Measurements from ENCODE around the gene CYTL1. TPM values are rescaled to one million over a fixed set of nuclear protein-coding genes. Genes with fewer than 3 reads are reported as not detected.

CYTL1 gene
- total RNA-seq, 4 donors from 2014 or later: 1.3 to 7.4 (median 3.7) TPM

DNA sequence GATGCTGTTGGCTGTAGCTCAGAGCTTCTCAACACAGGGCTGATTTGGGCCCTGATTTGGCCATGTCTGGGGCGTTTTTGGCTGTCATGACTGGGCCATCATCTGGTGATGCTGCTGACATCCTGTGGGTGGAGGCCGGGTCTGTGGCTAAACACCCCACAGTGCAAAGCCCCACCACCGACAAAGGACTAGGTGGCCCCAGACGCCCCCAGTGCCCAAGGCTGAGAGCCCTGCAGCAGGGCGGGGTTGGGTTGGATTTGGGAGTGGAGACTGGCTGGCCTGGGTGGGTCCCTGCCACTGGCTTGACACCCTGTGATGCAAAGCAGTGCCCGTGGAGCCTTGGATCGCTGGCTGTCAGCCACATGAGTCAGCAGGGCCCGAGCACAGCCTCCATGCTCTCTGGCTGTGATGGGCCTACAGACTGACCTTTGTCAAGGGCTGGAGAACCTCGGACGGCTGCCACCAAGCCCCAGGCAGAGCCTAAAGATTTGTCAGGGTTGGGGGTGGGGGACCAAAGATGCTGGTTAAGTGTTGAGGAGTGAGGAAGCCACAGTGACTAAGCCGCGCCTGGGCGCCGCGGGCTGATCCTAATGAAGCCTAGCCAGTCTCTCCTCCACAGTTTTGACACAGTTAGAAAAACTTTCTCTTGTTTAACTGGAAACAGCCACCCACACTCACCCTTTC, 28.3 kb downstream of the CYTL1 start:
- WGBS, 2 donors: 70 to 76% methylated on average over 15 of the region's 15 CpGs
- H3K27ac ChIP-seq: peak overlapping the region in 1 of 3 donors; percentile 56
- peaks cover 0 to 4% of the 10 kb centered on the region in 2 donors for H3K4me1 ChIP-seq
- peak; percentile 30 to 38 for DNase-seq
- no peaks in the 10 kb centered on the region for H3K27me3 ChIP-seq
- H3K9me3 ChIP-seq: no peaks in the 10 kb centered on the region
- intact Hi-C loops (cut with DNase I): no loop called here
- no peaks in the 10 kb centered on the region for H3K36me3 ChIP-seq
- H3K4me3 ChIP-seq (replicated peaks in 1 of 3): no peak overlapping the region
- no peak for TF ChIP-seq POLR2A (IDR thresholded peaks at IDR 0.05)
- TF ChIP-seq, protein P1, sequence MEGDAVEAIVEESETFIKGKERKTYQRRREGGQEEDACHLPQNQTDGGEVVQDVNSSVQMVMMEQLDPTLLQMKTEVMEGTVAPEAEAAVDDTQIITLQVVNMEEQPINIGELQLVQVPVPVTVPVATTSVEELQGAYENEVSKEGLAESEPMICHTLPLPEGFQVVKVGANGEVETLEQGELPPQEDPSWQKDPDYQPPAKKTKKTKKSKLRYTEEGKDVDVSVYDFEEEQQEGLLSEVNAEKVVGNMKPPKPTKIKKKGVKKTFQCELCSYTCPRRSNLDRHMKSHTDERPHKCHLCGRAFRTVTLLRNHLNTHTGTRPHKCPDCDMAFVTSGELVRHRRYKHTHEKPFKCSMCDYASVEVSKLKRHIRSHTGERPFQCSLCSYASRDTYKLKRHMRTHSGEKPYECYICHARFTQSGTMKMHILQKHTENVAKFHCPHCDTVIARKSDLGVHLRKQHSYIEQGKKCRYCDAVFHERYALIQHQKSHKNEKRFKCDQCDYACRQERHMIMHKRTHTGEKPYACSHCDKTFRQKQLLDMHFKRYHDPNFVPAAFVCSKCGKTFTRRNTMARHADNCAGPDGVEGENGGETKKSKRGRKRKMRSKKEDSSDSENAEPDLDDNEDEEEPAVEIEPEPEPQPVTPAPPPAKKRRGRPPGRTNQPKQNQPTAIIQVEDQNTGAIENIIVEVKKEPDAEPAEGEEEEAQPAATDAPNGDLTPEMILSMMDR (IDR thresholded peaks at IDR 0.05): no peak

DNA sequence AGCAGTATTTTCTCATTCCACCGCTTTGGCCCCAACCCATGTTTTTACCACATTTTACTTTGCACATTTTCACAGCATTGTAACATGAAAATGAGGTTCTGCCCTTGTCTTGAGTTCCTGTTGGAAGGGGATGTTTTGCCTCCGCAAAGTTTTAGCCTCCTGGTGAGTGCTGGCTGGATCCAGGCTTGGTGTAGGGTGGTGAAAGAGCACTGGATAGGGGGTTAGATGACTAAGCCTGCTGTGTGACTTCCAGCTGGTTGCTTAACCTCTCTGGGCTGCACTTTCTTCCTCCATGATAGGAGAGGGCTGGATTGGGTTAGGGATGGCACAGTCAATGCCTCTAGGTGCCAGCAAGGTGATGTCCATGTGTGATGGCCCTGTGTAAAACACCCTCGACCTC, 28.9 kb downstream of the CYTL1 start:
- Histone ChIP-seq H3K27ac (no peak overlapping the region), H3K9me3 (no peaks in the 10 kb centered on the region), H3K4me1 (peaks cover 0 to 4% of the 10 kb centered on the region in 2 donors), H3K36me3 (no peaks in the 10 kb centered on the region), H3K4me3 (replicated peaks in 1 of 3) (no peak overlapping the region), H3K27me3 (no peaks in the 10 kb centered on the region)
- no peak for DNase-seq
- intact Hi-C loops (cut with DNase I): no loop called here
- 81 to 86% methylated on average over 3 of the region's 3 CpGs for WGBS, 2 donors
- TF ChIP-seq, protein P1 (IDR thresholded peaks at IDR 0.05): no peak
- no peak for TF ChIP-seq POLR2A (IDR thresholded peaks at IDR 0.05)

DNA sequence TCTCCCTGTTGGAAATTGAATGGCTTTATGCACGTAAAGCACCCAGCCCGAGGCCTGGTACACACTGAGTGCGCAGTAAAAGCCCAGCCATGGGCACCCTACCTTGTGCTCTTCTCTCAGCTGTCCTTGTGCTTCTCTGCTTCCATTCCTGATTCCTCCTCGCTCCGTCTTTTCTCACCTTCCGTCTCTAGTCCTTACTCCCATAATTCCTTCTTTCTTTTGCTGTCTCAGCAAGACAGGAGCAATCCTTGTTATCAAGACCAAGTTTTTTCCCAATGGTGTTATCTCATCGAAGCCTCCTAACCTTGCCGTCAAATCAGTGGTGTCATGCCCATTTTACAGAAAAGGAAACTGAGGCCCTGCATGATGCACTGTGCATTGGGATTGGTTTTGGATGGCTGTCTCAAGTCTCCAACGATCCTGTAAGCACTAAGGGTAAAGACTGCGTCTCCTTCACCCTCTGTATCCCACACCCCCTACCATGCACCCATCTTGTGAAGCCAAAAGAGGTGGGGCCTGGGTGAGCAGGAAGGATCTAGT, 30.1 kb downstream of the CYTL1 start:
- Histone ChIP-seq H3K4me1 (peaks cover 0 to 4% of the 10 kb centered on the region in 2 donors), H3K36me3 (no peaks in the 10 kb centered on the region), H3K9me3 (no peaks in the 10 kb centered on the region), H3K27ac (no peak overlapping the region), H3K27me3 (no peaks in the 10 kb centered on the region), H3K4me3 (replicated peaks in 1 of 3) (no peak overlapping the region)
- WGBS, 2 donors: 71 to 83% methylated on average over 10 of the region's 10 CpGs
- DNase-seq: no peak
- intact Hi-C loops (cut with DNase I): no loop called here
- TF ChIP-seq POLR2A (IDR thresholded peaks at IDR 0.05): no peak
- TF ChIP-seq, protein P1 (IDR thresholded peaks at IDR 0.05): no peak

DNA sequence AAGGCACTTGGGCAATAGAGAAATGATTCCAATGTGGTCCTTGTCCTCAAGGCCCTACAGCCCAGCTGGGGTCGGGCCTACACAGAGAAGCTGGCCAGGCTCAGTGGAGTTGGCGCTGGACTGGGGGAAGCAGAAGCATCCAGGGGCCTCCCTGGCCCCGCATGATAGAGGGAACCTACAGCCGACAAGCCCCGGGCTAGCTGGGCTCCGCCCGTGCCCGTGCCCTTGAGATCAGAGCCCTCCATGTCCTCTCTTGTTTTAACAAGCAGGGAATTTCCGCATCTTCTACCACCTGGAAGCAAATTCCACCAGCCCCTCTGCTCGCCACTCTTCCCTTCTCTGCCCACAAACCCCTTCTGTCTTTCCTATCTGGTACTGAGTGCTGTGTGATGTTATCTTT, 31.6 kb downstream of the CYTL1 start:
- H3K4me3 ChIP-seq (replicated peaks in 1 of 3): no peak overlapping the region
- intact Hi-C loops (cut with DNase I): no loop called here
- H3K9me3 ChIP-seq: no peaks in the 10 kb centered on the region
- no peaks in the 10 kb centered on the region for H3K27me3 ChIP-seq
- TF ChIP-seq, protein P1 (IDR thresholded peaks at IDR 0.05): no peak
- no peak for TF ChIP-seq POLR2A (IDR thresholded peaks at IDR 0.05)
- no peak for DNase-seq
- no peak overlapping the region for H3K27ac ChIP-seq
- H3K36me3 ChIP-seq: no peaks in the 10 kb centered on the region
- WGBS, 2 donors: 75 to 79% methylated on average over 10 of the region's 10 CpGs
- H3K4me1 ChIP-seq: peaks cover 0 to 4% of the 10 kb centered on the region in 2 donors

DNA sequence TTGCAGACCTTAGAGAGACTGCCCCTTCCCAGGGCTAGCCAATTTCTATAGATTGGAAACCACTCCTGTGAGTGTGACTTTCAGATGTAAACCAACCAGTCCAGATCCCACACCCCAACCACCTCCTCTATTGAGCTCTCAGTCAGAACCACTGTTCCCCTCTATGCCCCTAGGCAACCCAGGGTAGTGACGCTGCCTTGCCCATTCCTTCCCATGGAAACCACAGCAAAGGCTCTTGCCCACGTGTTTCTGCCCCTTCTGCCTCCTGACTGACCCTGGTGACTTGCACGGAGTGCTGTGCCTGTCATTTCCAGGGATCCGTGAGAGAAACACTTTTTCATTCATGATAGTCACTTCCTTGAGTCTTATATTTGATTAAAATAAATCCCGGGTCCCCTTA, 32.4 kb downstream of the CYTL1 start:
- Histone ChIP-seq H3K27me3 (no peaks in the 10 kb centered on the region), H3K36me3 (no peaks in the 10 kb centered on the region), H3K27ac (no peak overlapping the region), H3K9me3 (no peaks in the 10 kb centered on the region), H3K4me3 (replicated peaks in 1 of 3) (no peak overlapping the region), H3K4me1 (peaks cover 0 to 4% of the 10 kb centered on the region in 2 donors)
- 83 to 88% methylated on average over 5 of the region's 5 CpGs for WGBS, 2 donors
- DNase-seq: no peak
- TF ChIP-seq POLR2A (IDR thresholded peaks at IDR 0.05): no peak
- TF ChIP-seq, protein P1 (IDR thresholded peaks at IDR 0.05): no peak
- intact Hi-C loops (cut with DNase I): no loop called here

Data from thyroid gland (tissue), 4 donors.